Measurements from ENCODE around the gene TAF15. TPM values are rescaled to one million over a fixed set of nuclear protein-coding genes. Genes with fewer than 3 reads are reported as not detected.

TAF15 gene
- total RNA-seq, 1 donor = 74.3 TPM

DNA sequence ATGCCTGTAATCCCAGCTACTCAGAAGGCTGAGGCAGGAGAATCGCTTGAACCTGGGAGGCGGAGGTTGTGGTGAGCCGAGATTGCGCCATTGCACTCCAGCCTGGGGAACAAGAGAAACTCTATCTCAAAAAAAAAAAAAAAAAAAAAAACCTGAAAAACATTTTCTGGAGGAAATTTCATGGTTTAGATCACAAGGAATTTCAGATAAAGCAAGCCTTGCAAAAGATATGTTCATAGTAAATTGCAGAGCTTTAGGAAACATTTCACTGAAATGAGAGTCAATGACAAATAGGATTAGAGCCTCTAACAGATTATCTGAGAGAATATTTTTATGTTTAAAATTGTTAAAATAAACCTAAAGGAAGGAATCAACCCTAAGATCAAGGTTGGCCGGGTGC is 3.2 kb downstream of the TAF15 start:
- TF ChIP-seq, protein P1, sequence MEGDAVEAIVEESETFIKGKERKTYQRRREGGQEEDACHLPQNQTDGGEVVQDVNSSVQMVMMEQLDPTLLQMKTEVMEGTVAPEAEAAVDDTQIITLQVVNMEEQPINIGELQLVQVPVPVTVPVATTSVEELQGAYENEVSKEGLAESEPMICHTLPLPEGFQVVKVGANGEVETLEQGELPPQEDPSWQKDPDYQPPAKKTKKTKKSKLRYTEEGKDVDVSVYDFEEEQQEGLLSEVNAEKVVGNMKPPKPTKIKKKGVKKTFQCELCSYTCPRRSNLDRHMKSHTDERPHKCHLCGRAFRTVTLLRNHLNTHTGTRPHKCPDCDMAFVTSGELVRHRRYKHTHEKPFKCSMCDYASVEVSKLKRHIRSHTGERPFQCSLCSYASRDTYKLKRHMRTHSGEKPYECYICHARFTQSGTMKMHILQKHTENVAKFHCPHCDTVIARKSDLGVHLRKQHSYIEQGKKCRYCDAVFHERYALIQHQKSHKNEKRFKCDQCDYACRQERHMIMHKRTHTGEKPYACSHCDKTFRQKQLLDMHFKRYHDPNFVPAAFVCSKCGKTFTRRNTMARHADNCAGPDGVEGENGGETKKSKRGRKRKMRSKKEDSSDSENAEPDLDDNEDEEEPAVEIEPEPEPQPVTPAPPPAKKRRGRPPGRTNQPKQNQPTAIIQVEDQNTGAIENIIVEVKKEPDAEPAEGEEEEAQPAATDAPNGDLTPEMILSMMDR (IDR thresholded peaks at IDR 0.05; ENCODE audit: insufficient read depth, low read length) = no peak
- no peak for DNase-seq (ENCODE audit: low read depth)
- no peak overlapping the region for H3K4me3 ChIP-seq (ENCODE audit: low read depth, low read length)

DNA sequence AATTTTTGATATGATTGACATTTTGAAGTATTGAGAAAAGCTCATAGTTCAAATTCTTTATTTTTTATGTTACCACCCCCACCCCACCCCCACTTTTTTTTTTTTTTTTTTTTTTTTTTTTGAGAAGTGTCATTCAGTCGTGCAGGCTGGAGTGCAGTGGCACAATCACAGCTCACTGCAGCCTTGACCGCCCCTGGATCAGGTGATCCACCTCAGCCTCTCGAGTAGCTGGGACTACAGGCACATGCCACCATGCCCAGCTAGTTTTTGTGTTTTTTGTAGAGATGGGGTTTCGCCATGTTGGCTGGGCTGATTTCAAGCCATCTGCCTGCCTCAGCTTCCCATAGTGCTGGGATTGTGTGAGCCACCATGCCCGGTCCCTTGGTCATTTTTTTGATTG is 7.4 kb downstream of the TAF15 start:
- TF ChIP-seq, protein P1 (IDR thresholded peaks at IDR 0.05; ENCODE audit: insufficient read depth, low read length) = no peak
- H3K4me3 ChIP-seq (ENCODE audit: low read depth, low read length) = no peak overlapping the region
- no peak for DNase-seq (ENCODE audit: low read depth)

DNA sequence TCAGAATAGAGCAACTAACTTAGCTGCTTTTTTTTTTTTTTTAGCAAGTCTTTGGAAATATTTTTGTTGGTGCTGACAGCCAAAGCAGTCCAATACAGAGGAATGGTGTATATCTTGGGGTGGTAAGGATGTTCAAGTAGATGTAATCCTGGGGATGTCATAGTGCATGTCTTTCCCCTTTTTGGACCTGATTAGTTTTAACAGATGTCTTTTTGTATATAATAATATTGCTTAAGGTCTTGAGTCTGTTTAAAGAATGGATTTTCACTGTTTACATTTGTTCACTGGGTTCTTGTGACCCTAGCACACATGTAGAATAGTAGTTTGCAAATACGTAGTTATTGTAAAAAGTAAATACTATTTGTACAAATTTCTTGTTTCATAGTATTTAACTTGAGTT is 7.9 kb downstream of the TAF15 start:
- TF ChIP-seq, protein P1 (IDR thresholded peaks at IDR 0.05; ENCODE audit: insufficient read depth, low read length) = no peak
- no peak for DNase-seq (ENCODE audit: low read depth)
- H3K4me3 ChIP-seq (ENCODE audit: low read depth, low read length) = no peak overlapping the region

- no peak for DNase-seq (ENCODE audit: low read depth)
- TF ChIP-seq, protein P1 (IDR thresholded peaks at IDR 0.05; ENCODE audit: insufficient read depth, low read length) = no peak
- no peak overlapping the region for H3K4me3 ChIP-seq (ENCODE audit: low read depth, low read length)
Observed at GRCh38 chr17:35819455-35819854, 10.2 kb downstream of the TAF15 start.

DNA sequence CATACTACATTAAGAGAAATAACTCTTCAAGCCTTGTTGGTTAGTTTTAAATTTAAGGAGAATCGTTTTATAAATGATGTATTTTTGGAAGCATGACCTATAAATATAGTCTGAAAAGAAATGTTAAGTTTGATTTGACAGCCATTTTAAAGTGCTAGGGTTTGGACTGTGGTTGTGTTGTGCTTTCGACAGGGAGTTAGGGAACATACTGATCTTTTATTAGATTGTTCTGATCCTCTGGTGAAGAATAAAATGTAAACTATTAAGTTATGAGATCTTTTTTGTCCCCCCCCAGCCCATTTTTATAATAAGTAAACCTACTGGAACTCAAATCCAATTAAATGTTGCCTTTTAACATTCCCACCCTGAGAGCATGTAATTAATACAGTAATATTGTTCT is 12.0 kb downstream of the TAF15 start:
- TF ChIP-seq, protein P1 (IDR thresholded peaks at IDR 0.05; ENCODE audit: insufficient read depth, low read length) = no peak
- H3K4me3 ChIP-seq (ENCODE audit: low read depth, low read length) = no peak overlapping the region
- no peak for DNase-seq (ENCODE audit: low read depth)

DNA sequence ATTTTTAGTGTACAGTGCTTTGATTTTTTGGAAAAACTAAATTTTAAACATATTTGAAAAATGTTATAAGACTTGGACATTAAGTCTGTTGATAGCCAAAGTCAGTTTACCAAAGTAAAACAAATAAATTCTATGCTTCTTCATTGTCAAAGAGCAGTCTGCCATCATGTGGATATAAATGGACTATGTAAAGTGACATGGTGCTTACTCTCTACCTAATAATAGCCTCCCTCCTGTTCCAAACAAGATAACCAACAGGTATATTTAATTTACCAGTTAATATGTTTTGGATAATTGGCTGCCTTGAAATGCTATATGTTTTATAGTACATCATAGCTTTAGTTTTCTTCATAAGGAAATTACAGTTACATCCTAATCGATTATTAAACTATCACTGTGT is 15.9 kb downstream of the TAF15 start:
- H3K4me3 ChIP-seq (ENCODE audit: low read depth, low read length) = no peak overlapping the region
- TF ChIP-seq, protein P1 (IDR thresholded peaks at IDR 0.05; ENCODE audit: insufficient read depth, low read length) = no peak
- DNase-seq (ENCODE audit: low read depth) = no peak

GRCh38 chr17:35841101-35841500 is 31.8 kb downstream of the TAF15 start:
- DNase-seq (ENCODE audit: low read depth) = no peak
- no peak overlapping the region for H3K4me3 ChIP-seq (ENCODE audit: low read depth, low read length)
- TF ChIP-seq, protein P1 (IDR thresholded peaks at IDR 0.05; ENCODE audit: insufficient read depth, low read length) = no peak
